Measurements from ENCODE around the gene TST. TPM values are rescaled to one million over a fixed set of nuclear protein-coding genes. Genes with fewer than 3 reads are reported as not detected.

Gene TST
- polyA plus RNA-seq: 18.8 to 38.9 TPM (median 19.9 TPM) in 3 replicates
- 10.4 TPM for polyA plus RNA-seq (2011; ENCODE audit: low read depth)
- 20.3 and 44.4 TPM in 2 replicates for polyA plus RNA-seq (2011; cell fraction: cytosol; rRNA removed)
- 21.2 and 31.0 TPM in 2 replicates for polyA plus RNA-seq (2011; cell fraction: nucleus; rRNA removed)
- 21.2 and 31.8 TPM in 2 replicates for polyA plus RNA-seq (2012; ENCODE audit: low replicate concordance)
- polyA minus RNA-seq: 10.1 to 20.4 TPM (median 13.1 TPM) in 3 replicates
- polyA minus RNA-seq (2011; cell fraction: cytosol; rRNA and poly(A)+ RNA removed): 34.5 TPM
- 10.0 and 12.0 TPM in 2 replicates for polyA minus RNA-seq (2011; cell fraction: nucleus; rRNA and poly(A)+ RNA removed)

DNA sequence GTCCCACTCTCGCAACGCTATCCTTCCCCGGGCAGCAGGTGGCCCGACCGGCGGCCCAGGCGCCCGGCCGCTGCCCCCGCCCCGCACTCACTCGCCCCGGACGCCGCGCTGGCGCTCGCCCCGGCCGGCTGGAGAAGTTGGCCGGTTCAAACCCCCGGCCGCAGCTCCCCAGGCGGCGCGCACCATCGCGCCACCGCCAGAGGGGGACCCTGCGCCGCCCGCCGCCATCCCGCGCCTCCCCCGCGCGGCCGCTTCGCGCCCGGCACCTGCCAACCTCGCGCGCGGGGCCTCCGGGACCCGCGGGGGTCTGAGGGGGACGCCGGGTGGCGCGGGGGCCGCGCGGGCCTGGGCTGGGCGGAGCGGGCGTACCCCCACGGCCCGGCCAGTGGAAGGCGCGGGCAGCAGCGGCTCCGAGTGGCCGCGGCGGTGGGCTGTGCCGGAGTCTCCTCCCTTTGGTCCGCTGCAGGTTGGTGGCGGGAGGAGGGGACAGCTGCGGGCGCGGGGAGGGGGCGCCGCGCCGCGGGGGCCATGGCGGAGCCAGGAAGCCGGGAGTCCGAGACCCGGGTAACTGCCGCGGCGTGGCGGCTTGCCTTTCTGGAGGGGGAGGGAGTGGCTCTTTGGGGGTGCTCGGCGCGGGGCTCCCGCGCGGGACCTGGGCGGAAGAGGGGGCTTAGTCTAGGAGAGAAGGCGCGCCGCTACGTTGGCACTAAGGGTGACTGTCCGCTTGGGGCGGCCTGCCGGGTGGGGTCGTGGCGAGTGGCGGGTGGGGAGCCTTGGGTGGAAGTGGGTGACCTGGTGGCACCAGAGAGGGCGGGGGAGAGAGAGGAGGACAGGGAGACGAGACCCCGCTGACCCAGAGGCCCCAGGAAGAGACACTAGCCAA is at the start of gene TST, which contains the start of gene MPST:
TST (minus strand) TSS at position 139 of the 883 bp plus-strand sequence. CDS start 715 bp downstream, outside the sequence.
MPST (plus strand) TSS at position 434 of the 883 bp plus-strand sequence; CDS start at position 529, 95 bp downstream.
- Histone ChIP-seq H3K79me2 (ENCODE audit: control insufficient read depth, insufficient read depth, low read length) (peaks cover 8% of the 10 kb centered on the region), H3K9ac (ENCODE audit: control insufficient read depth, extremely low read depth, insufficient read depth, low read length) (peak within 1 kb of the TSS; percentile 81), H3K4me3 (ENCODE audit: control insufficient read depth in 2 of 3, extremely low read depth in 1 of 3, insufficient read depth in 2 of 3, low read depth in 1 of 3, low read length in 3 of 3) (peak within 1 kb of the TSS; percentile 86 to 94 (median 92)), H3K4me1 (ENCODE audit: control insufficient read depth, extremely low read depth, insufficient read depth, low read length) (peaks cover 8% of the 10 kb centered on the region), H4K20me1 (ENCODE audit: control insufficient read depth, extremely low read depth, insufficient read depth, low read length) (no peaks in the 10 kb centered on the region), H3K9me1 (ENCODE audit: control insufficient read depth, extremely low read depth, insufficient read depth, low read length) (no peaks in the 10 kb centered on the region), H3K27ac (ENCODE audit: control insufficient read depth, insufficient read depth, low read length) (peak within 1 kb of the TSS; percentile 76), H2AFZ (ENCODE audit: control insufficient read depth, low read length) (peak within 1 kb of the TSS; percentile 91), H3K36me3 (ENCODE audit: control insufficient read depth in 2 of 2, extremely low read depth in 1 of 2, insufficient read depth in 2 of 2, low read length in 2 of 2) (peaks cover 3 to 7% of the 10 kb centered on the region in 2 experiments), H3K27me3 (ENCODE audit: control insufficient read depth, extremely low read depth, insufficient read depth, low read length) (no peaks in the 10 kb centered on the region), H3K9me3 (ENCODE audit: control insufficient read depth, low read depth, low read length) (no peaks in the 10 kb centered on the region), H3K4me2 (ENCODE audit: control insufficient read depth, extremely low read depth, insufficient read depth, low read depth, low read length) (peak within 1 kb of the TSS; percentile 85)
- DNase-seq (ENCODE audit: low read depth, low spot score) (no peak), FAIRE-seq (no peak)
- dilution Hi-C loops (cut with MboI; ENCODE audit: extremely low pct_ligation_motif_present, low sequenced_read_pairs): no loop called here
- TF ChIP-seq, protein P1, sequence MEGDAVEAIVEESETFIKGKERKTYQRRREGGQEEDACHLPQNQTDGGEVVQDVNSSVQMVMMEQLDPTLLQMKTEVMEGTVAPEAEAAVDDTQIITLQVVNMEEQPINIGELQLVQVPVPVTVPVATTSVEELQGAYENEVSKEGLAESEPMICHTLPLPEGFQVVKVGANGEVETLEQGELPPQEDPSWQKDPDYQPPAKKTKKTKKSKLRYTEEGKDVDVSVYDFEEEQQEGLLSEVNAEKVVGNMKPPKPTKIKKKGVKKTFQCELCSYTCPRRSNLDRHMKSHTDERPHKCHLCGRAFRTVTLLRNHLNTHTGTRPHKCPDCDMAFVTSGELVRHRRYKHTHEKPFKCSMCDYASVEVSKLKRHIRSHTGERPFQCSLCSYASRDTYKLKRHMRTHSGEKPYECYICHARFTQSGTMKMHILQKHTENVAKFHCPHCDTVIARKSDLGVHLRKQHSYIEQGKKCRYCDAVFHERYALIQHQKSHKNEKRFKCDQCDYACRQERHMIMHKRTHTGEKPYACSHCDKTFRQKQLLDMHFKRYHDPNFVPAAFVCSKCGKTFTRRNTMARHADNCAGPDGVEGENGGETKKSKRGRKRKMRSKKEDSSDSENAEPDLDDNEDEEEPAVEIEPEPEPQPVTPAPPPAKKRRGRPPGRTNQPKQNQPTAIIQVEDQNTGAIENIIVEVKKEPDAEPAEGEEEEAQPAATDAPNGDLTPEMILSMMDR (optimal IDR thresholded peaks at IDR 0.05 in 1 of 3, IDR thresholded peaks at IDR 0.05 in 1 of 3, conservative IDR thresholded peaks at IDR 0.05 in 1 of 3; ENCODE audit: extremely low read depth in 1 of 3, insufficient read depth in 2 of 3, low read length in 3 of 3): peak in 2 of 3 experiments; percentile 2 to 5
- no peak for TF ChIP-seq EZH2 (IDR thresholded peaks at IDR 0.05; ENCODE audit: low read length)

DNA sequence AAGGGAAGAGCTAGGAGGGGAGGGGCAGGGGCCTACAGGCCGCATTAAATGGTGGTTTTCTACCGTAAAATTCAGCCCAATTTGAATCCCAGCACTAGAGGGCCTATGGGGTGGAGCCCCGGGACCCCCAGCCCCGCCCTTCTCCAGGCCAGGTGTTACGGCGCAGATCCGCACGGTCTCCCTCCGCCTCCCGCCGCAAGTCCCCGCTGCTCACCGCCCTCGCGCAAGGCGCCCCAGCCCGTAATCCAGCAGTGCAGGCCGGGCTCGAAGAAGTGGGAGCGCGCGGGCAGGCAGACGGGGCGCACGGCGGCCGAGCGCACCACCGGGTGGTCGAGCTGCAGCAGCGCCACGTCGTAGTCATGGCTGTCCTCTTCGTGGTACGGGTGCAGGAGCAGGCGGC is 49.6 kb upstream of the TST start:
- DNase-seq (ENCODE audit: low read depth, low spot score) (no peak), FAIRE-seq (no peak)

More for the DNA sequence above, 49.6 kb upstream of the TST start:
- no peaks in the 10 kb centered on the region for H4K20me1 ChIP-seq (ENCODE audit: control insufficient read depth, extremely low read depth, insufficient read depth, low read length)
- H3K79me2 ChIP-seq (ENCODE audit: control insufficient read depth, insufficient read depth, low read length): no peaks in the 10 kb centered on the region
- H3K36me3 ChIP-seq (ENCODE audit: control insufficient read depth in 2 of 2, extremely low read depth in 1 of 2, insufficient read depth in 2 of 2, low read length in 2 of 2): no peaks in the 10 kb centered on the region
- H3K4me1 ChIP-seq (ENCODE audit: control insufficient read depth, extremely low read depth, insufficient read depth, low read length): no peaks in the 10 kb centered on the region
- H3K4me3 ChIP-seq (ENCODE audit: control insufficient read depth in 2 of 3, extremely low read depth in 1 of 3, insufficient read depth in 2 of 3, low read depth in 1 of 3, low read length in 3 of 3): no peak overlapping the region
- H3K9ac ChIP-seq (ENCODE audit: control insufficient read depth, extremely low read depth, insufficient read depth, low read length): no peak overlapping the region
- H3K27me3 ChIP-seq (ENCODE audit: control insufficient read depth, extremely low read depth, insufficient read depth, low read length): peaks cover 11% of the 10 kb centered on the region
- no peaks in the 10 kb centered on the region for H3K9me1 ChIP-seq (ENCODE audit: control insufficient read depth, extremely low read depth, insufficient read depth, low read length)
- dilution Hi-C loops (cut with MboI; ENCODE audit: extremely low pct_ligation_motif_present, low sequenced_read_pairs): no loop called here
- no peak overlapping the region for H3K27ac ChIP-seq (ENCODE audit: control insufficient read depth, insufficient read depth, low read length)
- no peak overlapping the region for H3K4me2 ChIP-seq (ENCODE audit: control insufficient read depth, extremely low read depth, insufficient read depth, low read depth, low read length)
- H3K9me3 ChIP-seq (ENCODE audit: control insufficient read depth, low read depth, low read length): no peaks in the 10 kb centered on the region
- H2AFZ ChIP-seq (ENCODE audit: control insufficient read depth, low read length): no peak overlapping the region
- TF ChIP-seq, protein P1 (optimal IDR thresholded peaks at IDR 0.05 in 1 of 3, IDR thresholded peaks at IDR 0.05 in 1 of 3, conservative IDR thresholded peaks at IDR 0.05 in 1 of 3; ENCODE audit: extremely low read depth in 1 of 3, insufficient read depth in 2 of 3, low read length in 3 of 3): no peak
- no peak for TF ChIP-seq EZH2 (IDR thresholded peaks at IDR 0.05; ENCODE audit: low read length)
